HG02798 (cell line): ENCODE data around the gene SF3B3.

Experiments
- ATAC-seq: cut with Tn5 transposase; IDR thresholded peaks from one replicate; pipeline ENCODE4 v1.9.1; 2021; ENCODE audit warnings: mild to moderate bottlenecking; ENCODE audit not compliant: unreplicated experiment, poor library complexity

SF3B3 gene

DNA sequence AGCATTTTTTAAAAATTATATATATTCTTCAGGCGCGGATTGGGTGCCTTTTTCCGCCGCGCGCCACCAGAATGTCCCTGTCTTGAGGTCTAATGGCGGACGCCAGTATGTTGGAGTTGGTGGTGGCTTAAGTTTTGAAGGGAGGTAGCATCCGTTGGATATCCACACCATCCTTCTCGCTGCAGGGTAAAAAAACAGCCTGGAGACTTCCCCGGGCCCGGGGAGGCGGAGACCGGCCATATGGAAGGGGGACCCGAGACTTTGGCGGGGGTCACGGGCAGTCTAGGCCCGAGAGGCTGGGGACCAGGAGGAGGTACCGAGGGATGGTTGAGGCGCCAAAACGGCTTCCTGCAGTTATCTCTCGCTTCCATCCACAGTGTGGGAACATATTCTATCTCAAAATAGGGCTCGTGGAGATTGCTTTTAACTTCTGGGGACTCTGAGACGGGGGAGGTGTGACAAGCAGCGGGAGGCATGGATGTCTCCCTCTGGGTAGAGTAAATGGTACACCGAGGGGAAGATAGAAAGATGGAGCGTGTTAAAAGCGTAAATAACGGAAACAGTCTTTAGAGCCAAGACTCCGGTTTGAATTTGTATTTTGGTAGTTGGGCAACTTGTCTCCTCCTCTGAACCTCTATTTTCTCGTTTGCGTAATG is at the start of gene SF3B3:
Gene SF3B3 (plus strand): TSS at position 74 of the 656 bp plus-strand sequence. CDS start 2,841 bp downstream, outside the sequence.
- ATAC-seq: peak; percentile 50

- no peak for ATAC-seq
These were observed 49.1 kb upstream of the SF3B3 start for GRCh38 chr16:70474320-70475053.

DNA sequence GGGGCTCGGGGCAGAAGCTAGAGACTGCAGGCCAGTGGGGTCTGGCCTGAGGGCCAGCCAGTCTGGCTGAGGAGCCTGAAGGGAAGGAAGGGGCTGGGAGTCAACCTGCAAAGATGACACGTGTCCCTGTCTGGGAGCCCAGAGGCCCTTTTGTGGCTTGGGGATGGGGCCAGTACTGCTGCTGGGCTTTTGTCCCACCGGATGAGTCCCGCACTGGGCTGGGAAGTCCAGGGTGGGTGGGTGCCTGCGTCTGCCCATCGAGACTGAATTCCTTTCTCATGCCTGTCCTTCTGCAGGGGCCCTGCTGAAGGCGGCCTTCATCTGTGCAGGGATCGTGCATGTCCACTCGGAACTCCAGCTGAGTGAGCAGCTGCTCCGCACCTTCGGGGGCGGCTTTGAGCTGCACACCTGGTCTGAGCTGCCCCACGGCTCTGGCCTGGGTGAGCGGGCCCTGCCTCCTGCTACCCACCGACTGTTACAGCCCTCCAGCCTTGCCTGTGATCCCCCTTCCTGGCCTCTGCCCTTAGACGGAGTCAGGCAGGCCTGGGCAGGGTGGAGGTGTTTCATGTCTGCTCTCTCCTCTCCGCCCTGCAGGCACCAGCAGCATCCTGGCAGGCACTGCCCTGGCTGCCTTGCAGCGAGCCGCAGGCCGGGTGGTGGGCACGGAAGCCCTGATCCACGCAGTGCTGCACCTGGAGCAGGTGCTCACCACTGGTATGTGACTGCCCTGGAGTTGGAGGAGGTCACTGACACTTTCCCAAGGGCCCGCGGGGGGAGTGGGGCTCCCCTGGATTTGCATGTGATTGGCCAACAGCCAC is 48.4 kb upstream of the SF3B3 start:
- ATAC-seq: no peak

- ATAC-seq: peak; percentile 77
These were observed 47.2 kb upstream of the SF3B3 start for GRCh38 chr16:70476272-70477020.

DNA sequence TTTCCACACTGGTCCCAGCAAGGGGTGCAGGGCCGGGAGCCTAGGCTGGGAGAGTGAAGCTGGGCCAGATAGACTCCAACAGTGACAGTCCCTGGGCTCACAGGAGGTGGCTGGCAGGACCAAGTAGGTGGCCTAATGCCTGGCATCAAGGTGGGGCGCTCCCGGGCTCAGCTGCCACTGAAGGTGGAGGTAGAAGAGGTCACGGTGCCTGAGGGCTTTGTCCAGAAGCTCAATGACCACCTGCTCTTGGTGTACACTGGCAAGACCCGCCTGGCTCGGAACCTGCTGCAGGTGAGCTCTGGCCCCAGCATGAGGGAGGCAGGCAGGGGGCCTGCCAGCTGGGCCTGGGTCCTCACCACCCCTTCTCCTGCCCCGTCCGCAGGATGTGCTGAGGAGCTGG is 45.4 kb upstream of the SF3B3 start:
- no peak for ATAC-seq

DNA sequence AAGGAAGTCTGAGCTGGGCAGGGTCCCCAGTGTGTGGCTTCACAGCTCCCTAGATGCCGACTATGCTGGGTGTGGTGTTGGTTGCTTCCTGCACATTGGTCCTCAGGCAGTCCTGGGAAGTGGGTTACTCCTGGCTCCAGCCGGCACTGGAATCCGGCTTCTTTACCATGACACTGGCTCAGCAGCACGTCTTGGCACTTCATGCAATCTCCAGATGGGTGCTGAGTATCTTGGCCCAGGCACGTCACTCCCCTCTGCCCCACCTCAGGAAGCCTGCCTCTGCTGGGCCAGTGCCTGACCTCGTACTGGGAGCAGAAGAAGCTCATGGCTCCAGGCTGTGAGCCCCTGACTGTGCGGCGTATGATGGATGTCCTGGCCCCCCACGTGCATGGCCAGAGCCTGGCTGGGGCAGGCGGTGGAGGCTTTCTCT is 44.7 kb upstream of the SF3B3 start:
- ATAC-seq: no peak

GRCh38 chr16:70480127-70481105 is 43.2 kb upstream of the SF3B3 start:
- ATAC-seq: no peak

DNA sequence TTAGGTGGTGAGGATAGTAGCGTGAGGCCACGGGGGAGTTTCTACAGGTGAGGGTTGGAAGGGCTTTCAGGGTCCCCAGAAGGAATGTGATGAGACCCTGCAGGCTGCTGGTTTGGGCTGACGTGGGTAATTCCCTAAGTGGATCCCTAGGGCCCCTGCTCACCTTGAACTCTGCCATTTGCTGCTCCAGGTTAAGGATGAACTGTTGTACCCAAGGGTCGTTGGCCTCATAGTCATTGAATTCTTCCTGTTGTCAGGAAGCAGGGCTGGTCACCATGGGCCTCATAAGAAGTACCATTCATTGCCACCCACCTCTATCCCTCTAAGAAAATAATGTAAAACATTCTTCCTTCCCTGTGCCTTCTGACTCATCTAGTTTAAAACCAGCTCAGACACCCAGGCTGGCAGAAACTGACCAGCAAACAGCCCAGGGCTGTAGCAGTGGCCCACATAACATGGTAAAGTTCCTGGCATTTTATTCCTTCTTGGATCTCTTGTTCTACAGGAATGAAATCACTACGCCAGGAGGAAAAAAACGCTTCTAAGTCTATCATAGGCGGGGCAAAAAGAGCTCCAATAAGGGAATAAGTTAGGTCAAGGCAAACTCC is 41.6 kb upstream of the SF3B3 start:
- ATAC-seq: no peak

GRCh38 chr16:70482624-70483023 is 41.0 kb upstream of the SF3B3 start:
- ATAC-seq: no peak

DNA sequence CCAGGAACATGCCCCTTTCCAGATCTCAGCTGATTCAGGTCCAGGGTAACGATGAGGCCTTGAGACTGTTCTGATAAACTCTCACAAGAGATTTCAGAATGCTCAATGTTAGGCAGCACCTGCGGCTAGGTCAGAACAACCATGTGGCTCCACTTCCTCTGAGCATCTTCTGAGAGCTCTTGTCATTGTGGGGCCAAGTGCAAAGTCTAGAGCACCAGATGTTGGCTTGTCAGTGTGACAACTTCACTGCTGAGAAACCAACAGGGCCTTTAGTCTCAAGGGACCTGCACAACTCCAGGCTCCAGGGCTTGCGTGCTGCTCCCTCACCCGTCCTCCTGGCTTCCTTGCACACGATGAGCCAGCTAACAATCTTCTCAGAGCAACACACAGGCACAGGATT is 40.2 kb upstream of the SF3B3 start:
- peak; percentile 87 for ATAC-seq

- ATAC-seq: no peak
These were observed 38.7 kb upstream of the SF3B3 start for GRCh38 chr16:70484867-70485266.

DNA sequence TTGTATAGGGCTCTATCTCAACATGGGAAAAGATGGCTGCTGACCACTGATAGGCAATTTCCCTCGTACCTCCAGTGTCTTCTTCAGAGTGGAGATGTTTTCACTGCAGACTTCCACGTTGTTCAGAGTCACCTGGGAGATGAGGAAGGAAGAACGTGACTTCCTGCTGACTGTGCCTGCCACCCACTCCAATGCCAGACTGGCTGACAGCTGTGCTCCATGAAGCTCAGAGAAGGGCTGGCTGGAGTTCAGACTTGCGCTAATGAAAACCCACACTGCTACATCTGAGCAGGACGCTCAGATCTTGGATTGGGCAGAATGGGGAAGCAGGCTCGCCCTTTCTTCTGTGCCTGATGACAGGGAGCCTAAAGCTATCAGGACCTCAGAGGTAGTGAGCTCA is 33.4 kb upstream of the SF3B3 start:
- no peak for ATAC-seq

GRCh38 chr16:70493802-70494201 is 29.8 kb upstream of the SF3B3 start:
- ATAC-seq: no peak

GRCh38 chr16:70494202-70494770 is 29.3 kb upstream of the SF3B3 start:
- no peak for ATAC-seq

- ATAC-seq: no peak
These were observed 28.8 kb upstream of the SF3B3 start for GRCh38 chr16:70494777-70495176.

- no peak for ATAC-seq
These were observed 28.0 kb upstream of the SF3B3 start for GRCh38 chr16:70495425-70496182.

DNA sequence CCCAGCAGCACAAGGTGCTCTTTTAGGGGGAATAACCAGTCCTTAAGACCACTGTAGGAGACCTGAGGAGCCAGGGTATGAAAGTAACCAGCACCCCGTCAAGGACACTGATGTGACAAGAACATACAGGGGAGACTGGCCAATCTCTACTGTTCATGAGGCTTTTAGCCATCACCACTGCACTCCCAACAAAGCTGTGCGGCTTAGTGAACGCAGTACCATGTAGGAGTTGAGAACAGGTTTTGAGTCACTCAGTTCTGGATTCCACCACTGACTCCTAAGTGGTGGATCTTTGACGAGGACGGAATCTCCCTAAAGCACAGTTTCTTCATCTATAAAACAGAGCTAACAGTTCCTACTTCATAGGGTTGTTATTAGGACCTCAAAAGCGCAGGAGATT is 27.1 kb upstream of the SF3B3 start:
- ATAC-seq: peak; percentile 43

DNA sequence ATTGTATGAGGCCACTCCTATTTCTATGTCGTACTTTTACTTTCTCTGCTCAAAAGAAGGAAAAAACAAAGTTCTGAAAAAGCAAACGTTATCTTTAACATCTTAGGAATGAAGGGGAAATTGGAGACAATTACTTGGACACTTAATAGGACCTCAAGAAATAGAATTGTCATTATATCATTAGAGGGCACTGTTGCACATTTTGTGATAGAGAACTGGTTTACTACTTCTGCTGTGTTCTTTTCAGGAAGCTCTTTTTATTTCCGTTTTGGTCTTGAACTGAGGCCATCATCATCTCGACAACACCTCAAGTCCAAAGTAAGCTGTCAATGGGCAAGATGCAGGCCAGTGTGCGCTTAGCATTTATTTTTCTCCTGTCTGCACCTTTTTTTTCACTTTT is 14.9 kb upstream of the SF3B3 start:
- ATAC-seq: no peak
